SHP77 treated with DMSO at 0.1 percent for 48 hours (cell line): Measurements from ENCODE around the gene PRKAR1B.
"Not testable (repeated sequence)": the region's sequence is repeated elsewhere in the genome, so short reads cannot be mapped to it uniquely, and the experiment has no call there.

Experiments
- DNase-seq: peaks from one replicate; lab custom pipeline; 2025; lab: John Stamatoyannopoulos, UW

Gene PRKAR1B

GRCh38 chr7:756928-757560 is 30.0 kb upstream of the PRKAR1B start:
- DNase-seq: no peak

DNA sequence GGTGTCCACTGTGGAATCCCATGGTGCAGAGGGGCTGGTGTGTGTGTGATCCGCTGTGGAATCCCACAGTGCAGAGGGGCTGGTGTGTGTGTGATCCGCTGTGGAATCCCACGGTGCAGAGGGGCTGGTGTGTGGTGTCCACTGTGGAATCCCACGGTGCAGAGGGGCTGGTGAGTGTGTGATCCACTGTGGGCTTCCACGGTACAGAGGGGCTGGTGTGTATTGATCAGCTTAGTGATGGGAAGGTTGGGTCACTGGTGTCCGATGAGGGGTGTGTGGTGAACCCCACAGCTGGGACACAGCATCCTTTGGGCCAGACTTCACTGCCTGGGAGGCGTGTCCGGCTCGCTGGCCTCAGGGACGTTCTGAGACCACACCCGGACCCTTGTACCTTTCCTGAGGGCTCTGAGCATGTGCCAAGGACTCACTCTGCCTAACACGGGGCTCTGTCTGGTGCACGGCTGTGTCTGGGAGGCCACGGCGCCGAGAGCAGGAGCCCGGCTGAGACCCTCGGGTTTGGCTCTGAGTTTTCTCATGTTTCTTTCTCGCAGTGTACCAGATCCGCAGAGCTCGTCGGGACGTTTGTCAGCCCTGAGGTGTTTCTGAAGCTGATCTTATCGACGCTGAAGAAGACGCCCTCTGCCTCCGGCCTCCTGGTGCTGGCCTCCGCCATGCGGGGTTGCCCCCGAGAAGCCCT is 29.3 kb upstream of the PRKAR1B start:
- no peak for DNase-seq

GRCh38 chr7:755413-755805 is 28.3 kb upstream of the PRKAR1B start:
- DNase-seq: no peak

- DNase-seq: no peak
These were observed 27.7 kb upstream of the PRKAR1B start for GRCh38 chr7:754531-755412.

GRCh38 chr7:753190-753589 is 26.1 kb upstream of the PRKAR1B start:
- no peak for DNase-seq

- DNase-seq: not testable (repeated sequence)
These were observed 25.2 kb upstream of the PRKAR1B start for GRCh38 chr7:752256-752655.

- DNase-seq: no peak
These were observed 24.7 kb upstream of the PRKAR1B start for GRCh38 chr7:751826-752225.

GRCh38 chr7:750111-750905 is 23.2 kb upstream of the PRKAR1B start:
- DNase-seq: no peak

- no peak for DNase-seq
These were observed 22.1 kb upstream of the PRKAR1B start for GRCh38 chr7:749140-749551.

DNA sequence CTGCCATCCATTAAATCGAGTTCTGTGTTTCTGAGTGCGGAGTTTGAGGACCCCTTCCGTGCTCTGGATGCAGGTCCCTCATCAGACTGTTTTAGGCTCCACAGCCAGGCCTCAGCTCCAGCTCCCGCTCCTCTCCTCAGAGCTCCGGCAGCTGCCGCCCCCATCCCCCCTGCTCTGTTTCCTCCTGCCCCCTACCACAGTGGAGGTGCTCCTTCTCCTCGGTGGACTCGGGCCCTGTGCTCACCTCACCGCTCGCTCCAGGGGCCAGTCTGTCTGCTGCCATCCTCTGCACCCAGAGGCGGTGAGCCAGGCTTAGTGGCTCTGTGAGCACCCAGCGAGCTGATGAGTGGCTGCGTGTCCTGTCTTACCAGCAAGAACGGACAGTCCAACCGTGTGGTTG is 21.4 kb upstream of the PRKAR1B start:
- DNase-seq: no peak

- DNase-seq: no peak
These were observed 20.1 kb upstream of the PRKAR1B start for GRCh38 chr7:747186-747585.

DNA sequence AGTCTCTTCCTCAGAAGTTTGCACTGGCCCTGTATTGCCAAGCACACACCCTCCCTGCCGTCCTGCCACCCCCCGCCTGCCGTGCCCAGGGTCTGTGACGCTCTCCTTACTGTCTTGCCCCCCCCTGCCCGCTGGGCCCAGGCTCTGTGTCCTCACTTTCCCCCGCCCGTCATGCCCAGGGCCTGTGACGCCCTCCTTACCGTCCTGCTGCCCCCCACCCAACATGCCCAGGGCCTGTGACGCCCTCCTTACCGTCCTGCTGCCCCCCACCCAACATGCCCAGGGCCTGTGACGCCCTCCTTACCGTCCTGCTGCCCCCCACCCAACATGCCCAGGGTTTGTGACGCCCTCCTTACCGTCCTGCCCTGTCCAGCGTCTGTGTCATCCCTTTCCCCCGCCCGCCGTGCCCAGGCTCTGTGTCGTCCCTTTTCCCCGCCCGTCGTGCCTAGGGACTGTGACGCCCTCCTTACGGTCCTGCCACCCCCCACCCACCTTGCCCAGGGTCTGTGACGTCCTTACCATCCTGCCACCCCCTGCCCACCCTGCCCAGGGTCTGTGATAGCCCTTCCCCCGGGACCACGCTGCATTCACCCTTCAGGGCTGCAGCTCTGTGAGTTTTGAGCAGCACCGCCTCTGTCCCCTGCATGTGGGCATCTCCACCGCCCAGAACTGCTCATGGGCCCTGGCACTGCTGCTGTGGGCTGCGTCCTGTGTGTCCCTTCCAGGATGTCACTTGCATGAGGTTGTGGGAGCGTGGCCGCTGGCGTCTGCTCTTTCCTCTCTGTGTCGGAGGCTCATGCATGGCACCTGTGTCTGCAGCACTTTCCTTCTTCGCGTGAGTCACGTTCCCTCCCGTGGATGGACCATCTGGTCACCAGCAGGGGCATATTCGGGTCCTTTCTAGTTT is 19.3 kb upstream of the PRKAR1B start:
- no peak for DNase-seq

- no peak for DNase-seq
These were observed 18.5 kb upstream of the PRKAR1B start for GRCh38 chr7:745431-746154.

GRCh38 chr7:744854-745430 is 17.9 kb upstream of the PRKAR1B start:
- DNase-seq: no peak

DNA sequence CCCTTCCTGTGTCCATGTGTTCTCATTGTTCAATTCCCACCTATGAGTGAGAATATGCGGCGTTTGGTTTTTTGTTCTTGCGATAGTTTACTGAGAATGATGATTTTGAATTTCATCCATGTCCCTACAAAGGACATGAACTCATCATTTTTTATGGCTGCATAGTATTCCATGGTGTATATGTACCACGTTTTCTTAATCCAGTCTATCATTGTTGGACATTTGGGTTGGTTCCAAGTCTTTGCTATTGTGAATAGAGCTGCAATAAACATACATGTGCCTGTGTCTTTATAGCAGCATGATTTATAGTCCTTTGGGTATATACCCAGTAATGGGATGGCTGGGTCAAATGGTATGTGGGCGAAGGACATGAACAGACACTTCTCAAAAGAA is 17.0 kb upstream of the PRKAR1B start:
- DNase-seq: not testable (repeated sequence)

GRCh38 chr7:743341-744127 is 16.5 kb upstream of the PRKAR1B start:
- not testable (repeated sequence) for DNase-seq

- DNase-seq: no peak
These were observed 15.7 kb upstream of the PRKAR1B start for GRCh38 chr7:742791-743190.

DNA sequence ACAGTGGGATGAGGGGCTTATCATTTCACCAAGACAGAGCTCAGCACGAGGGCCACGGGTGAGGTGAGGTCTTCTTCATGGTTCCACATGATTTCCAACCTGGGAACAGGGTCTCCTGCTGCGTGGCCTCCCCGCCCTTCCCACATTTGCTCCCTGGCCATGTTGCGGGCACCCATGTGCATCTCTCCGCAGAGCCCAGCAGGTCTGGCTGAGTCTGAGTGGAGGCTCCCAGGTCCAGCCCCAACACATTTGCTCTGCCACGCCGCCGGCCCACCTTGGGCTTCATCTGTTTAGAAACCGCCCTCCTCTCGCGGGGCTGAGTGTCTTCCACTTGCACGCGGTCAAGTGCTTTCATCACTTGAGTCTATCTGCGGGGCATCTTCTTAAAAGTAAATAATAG is 14.8 kb upstream of the PRKAR1B start:
- no peak for DNase-seq

GRCh38 chr7:741191-741671 is 14.2 kb upstream of the PRKAR1B start:
- DNase-seq: no peak
